AG10803 (cell line): Measurements from ENCODE around the gene NFATC1.

ENCODE experiments used
- DNase-seq: peaks from one replicate; pipeline ENCODE4 v3.0.0; 2010; ENCODE audit warnings: low read depth
- H3K4me3 ChIP-seq: 2 replicates; pipeline ENCODE4 v1.5.1; 2011; ENCODE audit warnings: mild to moderate bottlenecking, low read length, control low read depth
- CTCF ChIP-seq: conservative IDR thresholded peaks from 2 replicates; pipeline ENCODE4 v1.5.1; 2011; ENCODE audit warnings: mild to moderate bottlenecking, low read length, control low read depth, inconsistent platforms

NFATC1 gene

GRCh38 chr18:79472946-79473345, 77.2 kb downstream of the NFATC1 start:
- no peak for DNase-seq
- H3K4me3 ChIP-seq = no peak overlapping the region
- no peak for TF ChIP-seq CTCF

- no peak for TF ChIP-seq CTCF
- H3K4me3 ChIP-seq = no peak overlapping the region
- DNase-seq = peak; percentile 44
Measured at GRCh38 chr18:79476031-79476917, 80.5 kb downstream of the NFATC1 start.

- DNase-seq = no peak
- TF ChIP-seq CTCF = no peak
- no peak overlapping the region for H3K4me3 ChIP-seq
Measured at GRCh38 chr18:79476918-79477571, 81.3 kb downstream of the NFATC1 start.

GRCh38 chr18:79477711-79478483, 82.2 kb downstream of the NFATC1 start:
- DNase-seq = no peak
- H3K4me3 ChIP-seq = no peak overlapping the region
- TF ChIP-seq CTCF = no peak

- no peak for DNase-seq
- H3K4me3 ChIP-seq = no peak overlapping the region
- no peak for TF ChIP-seq CTCF
Measured at GRCh38 chr18:79478484-79479115, 82.9 kb downstream of the NFATC1 start.

- no peak overlapping the region for H3K4me3 ChIP-seq
- no peak for TF ChIP-seq CTCF
- no peak for DNase-seq
Measured at GRCh38 chr18:79479116-79479760, 83.5 kb downstream of the NFATC1 start.
